Effector memory CD8-positive, alpha-beta T cell (primary cell): ENCODE data around the gene UBA52.

ENCODE experiments used
- ATAC-seq: fragments of 150-1000 bp; cut with Tn5 transposase; replicated peaks from 2 replicates; pipeline ENCODE4 v1.10.0; 2021; ENCODE audit warnings: mild to moderate bottlenecking, moderate library complexity
- DNase-seq, 3 experiments: peaks; one replicate each; pipeline ENCODE4 v3.0.0; 2021
- H3K27ac Mint-ChIP-seq, 2 donors: one replicate each; pipeline ENCODE4 v1.8.0; 2022; ENCODE audit warnings: mild to moderate bottlenecking in 2 of 2, mixed read lengths in 2 of 2, moderate library complexity in 2 of 2
- H3K27me3 Mint-ChIP-seq, 2 donors: one replicate each; pipeline ENCODE4 v1.8.0; 2022; ENCODE audit warnings: mixed read lengths in 2 of 2
- H3K36me3 Mint-ChIP-seq: one replicate; pipeline ENCODE4 v1.8.0; 2022; ENCODE audit warnings: mild to moderate bottlenecking, moderate library complexity, mixed read lengths; ENCODE audit not compliant: insufficient read depth
- H3K4me1 Mint-ChIP-seq, 2 donors: one replicate each; pipeline ENCODE4 v1.8.0; 2022; ENCODE audit warnings: low read depth in 2 of 2, mixed read lengths in 2 of 2
- H3K4me3 Mint-ChIP-seq, 2 donors: one replicate each; pipeline ENCODE4 v1.8.0; 2022; ENCODE audit warnings: mild to moderate bottlenecking in 2 of 2, mixed read lengths in 2 of 2, moderate library complexity in 2 of 2
- H3K9me3 Mint-ChIP-seq, 2 donors: one replicate each; pipeline ENCODE4 v1.8.0; 2022; ENCODE audit warnings: mixed read lengths in 2 of 2

Gene UBA52

DNA sequence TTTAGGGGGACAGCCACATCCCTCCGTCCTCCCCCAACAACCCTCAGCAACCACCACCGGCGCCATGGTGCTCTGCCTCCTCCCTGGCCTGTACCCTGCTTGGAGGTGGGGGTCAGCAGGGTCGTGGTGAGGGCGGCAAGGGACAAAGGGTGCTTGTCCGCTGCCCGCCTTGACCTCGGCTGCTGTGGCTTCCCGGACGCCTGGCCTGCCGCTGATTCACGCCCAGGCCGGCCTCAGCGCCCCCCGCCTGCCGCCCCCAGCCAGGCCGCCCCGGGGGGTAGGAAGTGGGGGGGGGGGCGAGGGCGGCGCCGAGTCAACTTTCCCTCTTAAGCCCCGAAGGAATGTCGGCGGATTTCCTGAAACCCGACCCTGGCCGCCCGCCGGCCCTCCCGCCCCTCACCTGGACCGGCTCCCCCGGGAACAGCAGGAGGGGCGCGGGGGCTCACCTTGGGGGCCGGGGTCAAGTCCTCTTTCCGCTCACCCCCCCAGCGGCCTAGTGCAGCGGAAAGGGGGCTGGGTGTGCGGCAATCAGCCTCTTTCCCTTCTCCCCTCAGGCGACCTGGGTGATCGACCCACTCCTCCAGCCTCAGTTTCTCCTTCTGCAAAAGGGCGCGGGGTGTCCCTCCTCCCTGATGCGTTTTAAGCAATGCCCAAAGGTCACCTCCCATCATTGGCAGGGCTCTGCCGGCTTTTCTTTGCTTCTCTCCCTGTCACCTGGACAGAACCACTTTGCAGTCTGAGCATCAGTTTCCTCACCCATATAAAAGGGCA, 39.1 kb downstream of the UBA52 start:
- Mint-ChIP-seq H3K9me3 (no peaks in the 10 kb centered on the region), H3K4me1 (peaks cover 20 to 24% of the 10 kb centered on the region in 2 donors), H3K36me3 (peaks cover 3% of the 10 kb centered on the region)

DNA sequence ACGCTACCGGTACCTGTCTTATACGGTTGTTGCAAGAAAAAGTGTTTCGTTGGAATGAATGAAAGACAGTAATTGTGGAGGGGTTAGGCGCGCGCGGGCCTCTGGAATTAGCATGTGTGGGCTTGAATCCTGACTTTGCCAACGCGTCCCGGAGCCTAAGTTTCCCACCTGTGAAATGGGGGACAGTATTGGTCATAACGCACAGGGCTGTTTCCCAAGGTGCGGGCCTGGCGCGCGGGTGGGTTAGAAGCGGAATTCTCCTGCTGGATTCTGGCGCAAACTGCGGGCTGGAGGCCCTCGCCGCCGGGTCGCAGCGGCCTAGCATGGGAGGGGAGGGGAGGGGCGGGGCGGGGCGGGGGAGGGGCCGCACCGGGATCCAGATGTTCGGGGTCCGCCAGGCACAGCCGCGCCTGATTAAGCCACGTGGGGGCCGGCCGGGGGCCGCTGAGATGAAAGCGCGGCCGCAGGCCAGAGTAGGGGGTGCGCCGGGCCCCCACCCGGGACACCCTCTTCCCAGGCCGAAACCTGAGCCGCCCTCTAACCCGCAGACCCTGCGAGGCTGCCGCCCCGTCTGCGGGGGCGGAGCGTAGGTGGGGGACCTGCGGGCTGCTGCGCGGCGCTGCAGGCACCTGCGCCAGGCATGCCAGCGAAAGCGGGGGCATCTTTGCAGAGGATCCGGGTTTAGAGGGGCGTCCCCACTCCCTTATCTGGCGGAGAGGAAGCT, 39.8 kb downstream of the UBA52 start:
- no peak for DNase-seq
- no peaks in the 10 kb centered on the region for H3K9me3 Mint-ChIP-seq
- H3K4me3 Mint-ChIP-seq: peak overlapping the region; percentile 75 to 77
- peaks cover 69 to 97% of the 10 kb centered on the region in 2 donors for H3K27me3 Mint-ChIP-seq
- H3K27ac Mint-ChIP-seq: no peak overlapping the region
- H3K4me1 Mint-ChIP-seq: peaks cover 20 to 24% of the 10 kb centered on the region in 2 donors
- peak; percentile 38 for ATAC-seq
- H3K36me3 Mint-ChIP-seq: peaks cover 3% of the 10 kb centered on the region

More for the DNA sequence above, 39.1 kb downstream of the UBA52 start:
- Mint-ChIP-seq H3K27ac (no peak overlapping the region), H3K27me3 (peaks cover 69 to 90% of the 10 kb centered on the region in 2 donors), H3K4me3 (peak overlapping the region; percentile 48 to 55)
- DNase-seq (no peak), ATAC-seq (no peak)

DNA sequence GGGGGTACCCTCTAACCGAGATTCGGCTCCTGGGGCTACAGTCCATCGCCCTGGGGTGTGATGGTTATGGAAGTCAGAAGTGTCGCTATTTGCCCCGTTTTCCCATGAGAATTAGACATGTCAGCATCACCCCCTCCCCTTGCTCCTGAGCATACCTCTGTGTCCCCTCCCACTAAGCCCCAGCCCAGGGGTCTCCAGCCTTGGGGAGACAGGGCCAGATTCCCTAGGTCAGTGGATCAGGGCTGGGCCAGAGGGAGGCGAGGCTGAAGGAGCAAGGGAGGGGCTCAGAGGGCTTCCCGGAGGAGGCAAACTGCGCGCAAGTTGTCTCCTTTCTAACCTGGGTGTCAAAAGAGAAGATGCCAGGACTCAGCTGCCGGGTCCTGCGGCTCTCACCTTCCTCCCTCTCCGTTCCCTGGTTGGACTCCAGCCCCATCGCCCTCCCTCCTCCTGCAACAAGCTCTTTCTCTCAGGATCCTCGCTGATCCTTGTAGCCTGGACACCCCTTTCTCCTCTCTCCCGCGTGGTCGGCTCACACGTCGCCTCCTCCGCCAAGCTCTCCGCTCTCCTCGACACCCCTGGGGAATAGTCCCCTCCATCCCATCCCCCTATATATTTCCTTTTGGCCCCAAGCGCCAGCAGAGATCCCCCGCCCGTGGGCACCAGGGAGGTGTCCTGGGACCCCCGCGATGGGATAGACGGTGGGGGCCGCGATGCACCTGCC, 40.6 kb downstream of the UBA52 start:
- peaks cover 3% of the 10 kb centered on the region for H3K36me3 Mint-ChIP-seq
- H3K4me1 Mint-ChIP-seq: peaks cover 20 to 24% of the 10 kb centered on the region in 2 donors
- H3K27me3 Mint-ChIP-seq: peaks cover 76 to 100% of the 10 kb centered on the region in 2 donors
- ATAC-seq: no peak
- H3K9me3 Mint-ChIP-seq: no peaks in the 10 kb centered on the region
- DNase-seq: no peak
- H3K4me3 Mint-ChIP-seq: peak overlapping the region; percentile 75 to 77
- no peak overlapping the region for H3K27ac Mint-ChIP-seq

DNA sequence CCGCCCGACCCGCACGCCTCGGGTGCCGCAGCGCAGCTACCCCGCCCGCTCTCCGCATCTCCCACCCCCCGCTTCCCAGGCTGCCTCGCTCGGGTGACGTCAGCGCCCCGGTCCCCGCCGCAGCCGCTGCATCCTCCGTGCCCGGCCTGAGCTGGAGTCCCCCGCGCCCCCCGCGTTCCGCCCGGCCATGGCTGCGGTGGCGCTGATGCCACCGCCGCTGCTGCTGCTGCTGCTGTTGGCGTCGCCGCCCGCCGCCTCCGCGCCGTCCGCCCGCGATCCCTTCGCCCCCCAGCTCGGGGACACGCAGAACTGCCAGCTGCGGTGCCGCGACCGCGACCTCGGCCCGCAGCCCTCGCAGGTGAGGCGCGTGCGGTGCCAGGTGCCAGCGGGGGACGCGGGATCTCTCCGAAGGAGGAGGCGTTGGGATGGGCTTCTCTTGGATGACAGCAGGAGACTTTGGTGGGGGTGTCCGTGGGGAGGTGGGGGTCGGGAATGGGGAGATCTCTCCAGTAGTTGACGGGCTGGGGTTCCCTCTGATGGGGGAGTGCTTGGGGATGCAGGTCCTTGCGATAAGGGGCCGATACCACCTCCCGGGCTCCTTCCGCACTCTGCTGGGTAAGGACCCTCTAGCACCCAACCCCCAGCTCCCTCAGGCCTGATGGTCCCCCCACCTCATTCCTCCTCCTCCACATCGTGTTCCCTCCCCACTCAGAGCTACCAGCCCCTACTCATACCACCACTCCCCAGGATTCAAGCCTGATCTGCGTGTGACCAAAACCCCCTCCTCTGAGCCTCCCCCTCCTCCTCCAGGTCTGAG, 41.3 kb downstream of the UBA52 start, which contains the start of gene TMEM59L:
TSS of gene TMEM59L (plus strand) at position 99 of the 817 bp plus-strand sequence. CDS start at position 188, 89 bp downstream.
- peaks cover 20 to 21% of the 10 kb centered on the region in 2 donors for H3K4me1 Mint-ChIP-seq
- DNase-seq: peak; percentile 40 to 56 (median 50)
- peak within 1 kb of the TSS; percentile 75 to 77 for H3K4me3 Mint-ChIP-seq
- no peaks in the 10 kb centered on the region for H3K9me3 Mint-ChIP-seq
- H3K27me3 Mint-ChIP-seq: peaks cover 76 to 100% of the 10 kb centered on the region in 2 donors
- ATAC-seq: peak; percentile 85
- peaks cover 3% of the 10 kb centered on the region for H3K36me3 Mint-ChIP-seq
- H3K27ac Mint-ChIP-seq: no peak within 1 kb of the TSS

DNA sequence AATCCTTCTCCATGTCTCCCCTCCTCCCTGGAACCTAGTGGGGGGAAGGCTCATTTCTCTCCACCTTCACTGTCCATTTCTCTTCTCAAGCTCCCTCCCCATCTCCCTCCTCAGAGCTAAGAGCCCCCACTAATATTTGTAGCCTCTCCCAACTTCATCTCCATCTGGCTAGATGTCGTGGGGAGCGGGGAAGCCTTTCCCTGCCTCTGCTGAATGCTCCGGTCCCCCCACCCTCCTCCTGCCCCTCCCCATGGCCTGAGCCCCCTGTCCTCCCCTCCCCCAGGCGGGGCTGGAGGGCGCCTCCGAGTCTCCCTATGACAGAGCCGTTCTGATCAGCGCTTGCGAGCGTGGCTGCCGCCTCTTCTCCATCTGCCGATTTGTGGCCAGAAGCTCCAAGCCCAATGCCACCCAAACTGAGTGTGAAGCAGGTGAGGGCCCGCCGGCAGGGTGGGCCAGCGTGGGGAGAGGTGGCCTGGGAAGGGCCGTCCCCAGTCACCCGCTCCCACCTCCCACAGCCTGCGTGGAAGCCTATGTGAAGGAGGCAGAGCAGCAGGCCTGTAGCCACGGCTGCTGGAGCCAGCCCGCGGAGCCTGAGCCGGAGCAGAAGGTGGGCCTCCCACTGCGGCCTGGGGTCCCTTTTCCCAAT, 42.1 kb downstream of the UBA52 start:
- Mint-ChIP-seq H3K4me3 (peak overlapping the region; percentile 75 to 77), H3K4me1 (peaks cover 20 to 21% of the 10 kb centered on the region in 2 donors), H3K36me3 (peaks cover 3% of the 10 kb centered on the region), H3K27me3 (peaks cover 69 to 98% of the 10 kb centered on the region in 2 donors), H3K27ac (peak overlapping the region in 1 of 2 donors; percentile 57), H3K9me3 (no peaks in the 10 kb centered on the region)
- ATAC-seq: no peak
- DNase-seq: no peak

DNA sequence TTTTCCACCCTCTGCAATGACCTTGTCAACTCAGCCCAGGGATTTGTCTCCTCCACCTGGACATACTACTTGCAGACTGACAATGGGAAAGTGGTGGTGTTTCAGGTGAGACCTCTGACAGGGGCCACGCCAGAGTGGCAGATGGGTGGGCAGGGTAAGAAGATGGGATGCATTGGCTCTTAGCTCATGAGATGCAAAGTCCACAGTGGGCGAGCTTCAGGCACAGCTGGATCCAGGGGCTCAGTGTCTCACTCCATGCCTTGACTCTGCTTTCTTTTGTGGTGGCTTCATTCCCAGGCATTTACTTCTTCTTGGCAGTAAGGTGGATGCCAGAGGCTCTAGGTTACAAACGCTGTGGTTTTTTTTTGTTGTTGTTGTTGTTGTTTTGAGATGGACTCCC, 44.4 kb downstream of the UBA52 start:
- DNase-seq: no peak
- ATAC-seq: no peak
- Mint-ChIP-seq H3K27me3 (peaks cover 52 to 91% of the 10 kb centered on the region in 2 donors), H3K4me3 (no peak overlapping the region), H3K27ac (no peak overlapping the region), H3K9me3 (no peaks in the 10 kb centered on the region), H3K4me1 (peaks cover 19% of the 10 kb centered on the region in 2 donors), H3K36me3 (peaks cover 3% of the 10 kb centered on the region)

DNA sequence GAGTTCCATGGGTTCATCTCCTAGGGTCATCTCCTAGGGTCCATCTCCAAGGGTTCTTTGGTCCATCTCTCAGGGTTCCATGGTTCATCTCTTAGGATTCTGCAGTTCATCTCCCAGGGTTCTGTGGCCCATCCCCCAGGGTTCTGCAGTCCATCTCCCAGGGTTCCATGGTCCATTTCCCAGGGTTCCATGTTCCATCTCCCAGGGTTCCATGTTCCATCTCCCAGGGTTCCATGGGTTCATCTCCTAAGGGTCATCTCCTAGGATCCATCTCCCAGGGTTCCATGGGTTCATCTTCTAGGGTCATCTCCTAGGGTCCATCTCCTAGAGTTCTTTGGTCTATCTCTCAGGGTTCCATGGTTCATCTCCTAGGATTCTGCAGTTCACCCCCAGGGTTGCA, 45.9 kb downstream of the UBA52 start:
- no peaks in the 10 kb centered on the region for H3K9me3 Mint-ChIP-seq
- no peaks in the 10 kb centered on the region for H3K36me3 Mint-ChIP-seq
- H3K27me3 Mint-ChIP-seq: peaks cover 41 to 77% of the 10 kb centered on the region in 2 donors
- H3K4me3 Mint-ChIP-seq: no peak overlapping the region
- H3K4me1 Mint-ChIP-seq: peaks cover 8 to 11% of the 10 kb centered on the region in 2 donors
- ATAC-seq (no peak), DNase-seq (no peak)
- no peak overlapping the region for H3K27ac Mint-ChIP-seq

DNA sequence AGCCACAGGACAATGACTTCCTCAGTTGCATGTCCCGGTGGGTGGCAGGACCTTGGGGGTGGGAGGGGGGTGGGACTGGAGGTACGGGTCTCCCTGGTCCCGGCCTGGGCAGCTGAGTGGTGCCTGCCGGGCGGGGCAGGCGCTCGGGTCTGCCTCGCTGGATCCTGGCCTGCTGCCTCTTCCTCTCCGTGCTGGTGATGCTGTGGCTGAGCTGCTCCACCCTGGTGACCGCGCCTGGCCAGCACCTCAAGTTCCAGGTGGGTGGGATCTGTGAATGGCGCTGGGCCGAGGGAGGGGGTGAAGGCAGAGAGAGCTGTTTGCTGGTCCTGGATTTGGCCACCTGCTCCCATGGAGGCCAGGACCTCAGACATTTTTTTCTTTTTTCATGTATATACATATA, 46.6 kb downstream of the UBA52 start:
- H3K9me3 Mint-ChIP-seq: no peaks in the 10 kb centered on the region
- H3K4me1 Mint-ChIP-seq: peaks cover 6 to 9% of the 10 kb centered on the region in 2 donors
- H3K4me3 Mint-ChIP-seq: no peak overlapping the region
- DNase-seq (no peak), ATAC-seq (no peak)
- no peaks in the 10 kb centered on the region for H3K36me3 Mint-ChIP-seq
- H3K27ac Mint-ChIP-seq: no peak overlapping the region
- peaks cover 36 to 70% of the 10 kb centered on the region in 2 donors for H3K27me3 Mint-ChIP-seq

DNA sequence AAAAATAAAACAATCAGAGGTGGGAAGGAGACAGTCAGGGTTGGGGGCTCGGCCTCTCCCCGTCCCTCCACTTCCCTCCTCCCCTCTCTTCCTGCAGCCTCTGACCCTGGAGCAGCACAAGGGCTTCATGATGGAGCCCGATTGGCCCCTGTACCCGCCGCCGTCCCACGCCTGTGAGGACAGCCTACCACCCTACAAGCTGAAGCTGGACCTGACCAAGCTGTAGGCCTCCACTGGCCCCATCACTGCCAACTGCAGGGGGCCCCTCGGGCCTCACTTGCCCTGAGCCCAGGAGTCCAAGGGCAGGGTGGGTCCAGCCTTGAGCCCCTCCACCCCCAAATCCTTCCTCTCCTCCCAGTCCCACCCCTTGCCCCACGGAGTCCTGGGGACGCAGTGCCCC, 48.7 kb downstream of the UBA52 start:
- ATAC-seq: no peak
- Mint-ChIP-seq H3K9me3 (no peaks in the 10 kb centered on the region), H3K4me1 (peaks cover 0 to 3% of the 10 kb centered on the region in 2 donors), H3K4me3 (no peak overlapping the region), H3K27me3 (peaks cover 16 to 50% of the 10 kb centered on the region in 2 donors), H3K36me3 (no peaks in the 10 kb centered on the region), H3K27ac (no peak overlapping the region)
- no peak for DNase-seq

DNA sequence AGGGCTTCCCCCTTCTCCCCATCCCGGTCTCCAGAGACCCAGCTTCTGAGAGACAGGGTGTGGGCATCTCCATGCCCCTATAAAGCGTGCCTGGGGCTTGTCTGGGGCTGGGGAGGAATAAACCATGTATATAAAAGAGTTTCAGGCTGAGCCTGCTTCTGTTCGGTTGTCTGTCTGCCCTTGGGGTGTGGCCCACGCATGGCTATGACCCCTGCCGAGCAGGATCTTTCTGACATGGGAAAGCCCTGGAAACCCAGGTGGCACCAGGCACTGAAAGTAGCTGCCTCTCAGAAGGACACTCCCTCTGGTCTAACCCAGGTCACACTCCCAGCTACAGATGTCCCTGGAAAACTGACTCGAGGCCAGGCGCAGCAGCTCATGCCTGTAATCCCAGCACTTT, 49.2 kb downstream of the UBA52 start:
- H3K36me3 Mint-ChIP-seq: no peaks in the 10 kb centered on the region
- H3K27me3 Mint-ChIP-seq: peaks cover 14 to 44% of the 10 kb centered on the region in 2 donors
- no peak overlapping the region for H3K4me3 Mint-ChIP-seq
- no peak for ATAC-seq
- DNase-seq: no peak
- peaks cover 0 to 3% of the 10 kb centered on the region in 2 donors for H3K4me1 Mint-ChIP-seq
- H3K27ac Mint-ChIP-seq: no peak overlapping the region
- H3K9me3 Mint-ChIP-seq: no peaks in the 10 kb centered on the region

DNA sequence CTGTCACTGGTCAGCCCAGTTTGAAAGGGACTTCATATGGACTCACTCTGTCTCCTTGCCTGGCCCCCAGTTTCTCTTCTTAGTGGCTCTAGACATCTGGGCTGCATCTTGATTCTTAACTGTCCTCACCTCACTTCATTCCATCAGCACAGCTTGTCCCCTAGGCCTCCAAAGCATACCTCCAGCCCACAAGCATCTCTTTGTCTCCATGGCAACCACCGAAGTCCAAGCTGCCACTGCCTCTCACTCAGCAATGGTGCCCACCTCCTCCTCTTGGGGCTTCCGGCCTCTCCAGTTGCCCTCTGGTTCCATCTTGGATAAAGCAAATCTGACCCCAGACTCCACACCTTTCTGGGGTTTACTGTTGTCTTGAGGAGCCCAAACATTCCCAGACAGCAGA, 55.2 kb downstream of the UBA52 start:
- DNase-seq (no peak), ATAC-seq (no peak)
- Mint-ChIP-seq H3K4me1 (peaks cover 0 to 3% of the 10 kb centered on the region in 2 donors), H3K9me3 (no peaks in the 10 kb centered on the region), H3K27me3 (peaks cover 0 to 18% of the 10 kb centered on the region in 2 donors), H3K4me3 (no peak overlapping the region), H3K27ac (no peak overlapping the region), H3K36me3 (no peaks in the 10 kb centered on the region)
